Heart left ventricle (tissue), 16 donors: ENCODE data around the gene SDSL. TPM values are rescaled to one million over a fixed set of nuclear protein-coding genes. Genes with fewer than 3 reads are reported as not detected.

ENCODE experiments used
- ATAC-seq, 4 donors: fragments of 200-7000 bp; cut with Tn5 transposase; one replicate each; pipeline ENCODE4 v1.9.1; 2020 to 2022; ENCODE audit warnings: moderate library complexity in 4 of 4, mild to moderate bottlenecking in 3 of 4, moderate number of reproducible peaks in 1 of 4
- DNase-seq, 5 donors: peaks; one replicate each; pipeline ENCODE4 v3.0.0-alpha.2; 2020
- H3K27ac ChIP-seq, 12 donors: fragments of 200-600 bp; sonication (generic) in 4 of 12; one replicate each; pipeline versions ENCODE4 v1.5.0 to v1.8.0; 2016 to 2022; ENCODE audit warnings: mild to moderate bottlenecking in 2 of 12
- H3K27me3 ChIP-seq, 9 donors: fragments of 200-600 bp; sonication (generic) in 2 of 9; one replicate each; pipeline versions ENCODE4 v1.5.1 to v1.8.0; 2016 to 2022; ENCODE audit warnings: mild to moderate bottlenecking in 3 of 9
- H3K36me3 ChIP-seq, 9 donors: fragments of 200-600 bp; sonication (generic) in 2 of 9; one replicate each; pipeline versions ENCODE4 v1.5.0 to v1.8.0; 2018 to 2022; ENCODE audit warnings: mild to moderate bottlenecking in 2 of 9
- H3K4me1 ChIP-seq, 12 donors: fragments of 200-600 bp; sonication (generic) in 4 of 12; one replicate each; pipeline versions ENCODE4 v1.5.0 to v1.8.0; 2016 to 2022; ENCODE audit warnings: mild to moderate bottlenecking in 3 of 12
- H3K4me3 ChIP-seq, 12 donors: fragments of 200-600 bp; sonication (generic) in 4 of 12; one replicate each; pipeline versions ENCODE4 v1.5.0 to v1.8.0; 2017 to 2022; ENCODE audit warnings: mild to moderate bottlenecking in 9 of 12, moderate library complexity in 4 of 12
- H3K9me3 ChIP-seq, 12 donors: fragments of 200-600 bp; sonication (generic) in 4 of 12; one replicate each; pipeline versions ENCODE4 v1.5.0 to v1.8.0; 2016 to 2022; ENCODE audit warnings: mild to moderate bottlenecking in 1 of 12
- CTCF ChIP-seq, 12 donors: fragments of 200-600 bp; sonication (generic) in 4 of 12; IDR thresholded peaks; one replicate each; pipeline versions ENCODE4 v1.5.0 to v1.8.0; 2018 to 2022; ENCODE audit warnings: antibody characterized with exemption in 12 of 12, mild to moderate bottlenecking in 5 of 12
- POLR2A ChIP-seq, 2 donors: fragments of 450-650 bp; IDR thresholded peaks; one replicate each; pipeline ENCODE4 v1.6.1; 2017; ENCODE audit warnings: antibody characterized with exemption in 2 of 2, mild to moderate bottlenecking in 2 of 2, moderate library complexity in 2 of 2
- WGBS, 4 donors: extraction: QIAGEN DNeasy Blood & Tissue Kit in 2 of 4; methylation state at CpG; one replicate each; pipeline versions ENCODE4 v1.1.5 to v1.1.7; 2013 to 2018; 5-methylcytosine and 5-hydroxymethylcytosine counted together
- intact Hi-C, 10 donors: fragments of 100-400 bp; cut with DNase I; formaldehyde crosslinking; loops; one replicate each; pipeline versions ENCODE4 v1.11.1 to v1.14.2; 2022
- polyA plus RNA-seq, 2 donors: library from polyadenylated mRNA; stranded (reverse); fragments of 200-250 nt; gene quantifications; one replicate each; pipeline ENCODE4 v1.2.3, GENCODE V29; 2013
- total RNA-seq, 9 donors: library from RNA; depleted of rRNA in 2 of 9; stranded (reverse); fragments of >200 nt in 2 of 9; fragmentation: NEBNext Ultra II Directional in 3 of 9; extraction: Animal tissue kit (Norgen Biotek cat#: 25700) in 3 of 9; gene quantifications; one replicate each; pipeline versions ENCODE4 v1.1.0 to v1.2.4, GENCODE V29; 2016 to 2023
- donor health status: ischemic (EF 13 %, LVEDD 7.1; RV severe dilation, severe dysfunction).
- donor health status: healthy with polysubstance abuse.
- donor health status: DM: no; HTN: yes; CAD: no.
- donor health status: DM: no; HTN: no; CAD: no.
- donor health status: ischemic (EF 25% LVEDD 6.9; RV normal size, moderate dysfunction).
- donor health status: ischemic (EF 25% LVEDD 5.7; RV mildly dilated, moderate dysfunction).
- donor health status: healthy.
- donor health status: DM: yes; HTN: yes; CAD: no.
- donor health status: ischemic (EF 35%, LVEDD 5.7; RV mildly dilated, moderate dysfunction).
- donor health status: nonischemic (EF 11% LVEDD 7.7; RV severe dilation, severe dysfunction).
- donor health status: DM: yes; HTN: yes; CAD: no.
- donor health status: PGD.
- donor health status: ischemic (EF 29% LVEDD 5.4; RV normal size, mild dysfunction).
- donor health status: nonischemic (EF 23%, LVEDD 6.1; RV moderate dilation, normal function).

SDSL gene
- total and polyA plus RNA-seq, 11 donors: 2.5 to 21.0 (median 5.7) TPM

GRCh38 chr12:113467502-113468364, 45.6 kb downstream of the SDSL start:
- H3K4me1 ChIP-seq: peaks cover 0 to 70% (median 33%) of the 10 kb centered on the region in 12 donors
- no peak for ATAC-seq
- H3K9me3 ChIP-seq: no peaks in the 10 kb centered on the region
- intact Hi-C loops: no loop called here
- no peak for TF ChIP-seq POLR2A (IDR thresholded peaks at IDR 0.05)
- TF ChIP-seq CTCF (IDR thresholded peaks at IDR 0.05): no peak
- no peak overlapping the region for H3K27ac ChIP-seq
- peak overlapping the region; percentile 30 to 51 (median 41) for H3K4me3 ChIP-seq
- H3K27me3 ChIP-seq: peaks cover 82 to 100% (median 100%) of the 10 kb centered on the region in 9 donors
- WGBS, 4 donors: 1 to 3% (median 2%) methylated on average over 16 to 78 of the region's 78 CpGs
- no peaks in the 10 kb centered on the region for H3K36me3 ChIP-seq
- DNase-seq: no peak

GRCh38 chr12:113468365-113469223, 46.4 kb downstream of the SDSL start:
- ATAC-seq: no peak

GRCh38 chr12:113469224-113469948, 47.2 kb downstream of the SDSL start:
- H3K27me3 ChIP-seq: peaks cover 77 to 100% (median 100%) of the 10 kb centered on the region in 9 donors
- no peaks in the 10 kb centered on the region for H3K9me3 ChIP-seq
- intact Hi-C loops: no loop called here
- no peak overlapping the region for H3K27ac ChIP-seq
- peaks cover 0 to 53% (median 18%) of the 10 kb centered on the region in 12 donors for H3K4me1 ChIP-seq
- 1 to 7% (median 3%) methylated on average over 15 to 17 of the region's 17 CpGs for WGBS, 4 donors
- DNase-seq (no peak), ATAC-seq (no peak)
- TF ChIP-seq CTCF (IDR thresholded peaks at IDR 0.05) (no peak), POLR2A (IDR thresholded peaks at IDR 0.05) (no peak)
- no peaks in the 10 kb centered on the region for H3K36me3 ChIP-seq
- no peak overlapping the region for H3K4me3 ChIP-seq

More at GRCh38 chr12:113468365-113469223, 46.4 kb downstream of the SDSL start:
- H3K27ac ChIP-seq: no peak overlapping the region
- H3K27me3 ChIP-seq: peaks cover 74 to 100% (median 100%) of the 10 kb centered on the region in 9 donors
- H3K4me1 ChIP-seq: peaks cover 0 to 61% (median 26%) of the 10 kb centered on the region in 12 donors
- WGBS, 4 donors: 1 to 3% (median 2%) methylated on average over 19 to 38 of the region's 38 CpGs
- DNase-seq: no peak
- TF ChIP-seq POLR2A (IDR thresholded peaks at IDR 0.05) (no peak), CTCF (IDR thresholded peaks at IDR 0.05) (no peak)
- intact Hi-C loops: no loop called here
- no peaks in the 10 kb centered on the region for H3K36me3 ChIP-seq
- no peaks in the 10 kb centered on the region for H3K9me3 ChIP-seq
- H3K4me3 ChIP-seq: peak overlapping the region in 1 of 12 donors; percentile 34
